K562 (cell line): ENCODE results near the gene OPA3. TPM values are rescaled to one million over a fixed set of nuclear protein-coding genes. Genes with fewer than 3 reads are reported as not detected.

Source experiments
- BRF1 ChIP-seq: IDR thresholded peaks from 3 replicates; pipeline ENCODE4 v1.6.1; 2011; ENCODE audit warnings: borderline replicate concordance, mild to moderate bottlenecking; ENCODE audit not compliant: insufficient read length; ENCODE audit errors: extremely low read depth
- CBX5 ChIP-seq: IDR thresholded peaks from 2 replicates; pipeline ENCODE4 v1.6.1; 2014; ENCODE audit warnings: low read depth, borderline replicate concordance
- ERF ChIP-seq: fragments of 450-650 bp; formaldehyde crosslinking; IDR thresholded peaks from 2 replicates; pipeline ENCODE4 v1.4.0; 2020; ENCODE audit warnings: mild to moderate bottlenecking, mixed read lengths
- FOXJ3 ChIP-seq: sonication (generic); formaldehyde crosslinking; IDR thresholded peaks from 2 replicates; pipeline ENCODE4 v1.4.0; 2020; ENCODE audit warnings: mild to moderate bottlenecking, missing genetic modification reagents
- FOXO4 ChIP-seq: fragments of 450-650 bp; formaldehyde crosslinking; IDR thresholded peaks from 2 replicates; pipeline ENCODE4 v1.4.0; 2020; ENCODE audit warnings: mild to moderate bottlenecking, moderate library complexity
- GABPA ChIP-seq: fragments of 200-800 bp; sonication (Bioruptor generic); conservative IDR thresholded peaks from 2 replicates; pipeline ENCODE4 v1.6.1; 2016; ENCODE audit warnings: low read depth, missing genetic modification characterization, missing compliant biosample characterization
- MECOM ChIP-seq: fragments of 250-450 bp; sonication (Bioruptor Pico); IDR thresholded peaks from 2 replicates; pipeline ENCODE4 v1.8.0; 2022; ENCODE audit warnings: inconsistent platforms
- NELFE ChIP-seq: IDR thresholded peaks from 2 replicates; pipeline ENCODE4 v1.6.1; 2011; ENCODE audit warnings: mild to moderate bottlenecking; ENCODE audit not compliant: insufficient read depth, insufficient read length
- RBFOX2 ChIP-seq: fragments of 200-400 bp; formaldehyde crosslinking; IDR thresholded peaks from 2 replicates; pipeline ENCODE4 v1.6.1; 2017; ENCODE audit warnings: low read depth, mild to moderate bottlenecking, low read length, moderate library complexity
- RBM39 ChIP-seq: fragments of 200-400 bp; formaldehyde crosslinking; optimal IDR thresholded peaks from 2 replicates; pipeline ENCODE3; 2018; ENCODE audit warnings: low read depth, low read length
- RHOXF2B ChIP-seq: fragments of 250-450 bp; sonication (Bioruptor Pico); conservative IDR thresholded peaks from 2 replicates; pipeline ENCODE4 v1.5.1; 2021
- SMAD1 ChIP-seq: fragments of 150-350 bp; IDR thresholded peaks from 2 replicates; pipeline ENCODE4 v1.6.1; 2014; ENCODE audit warnings: low read length, low read depth; ENCODE audit not compliant: partially characterized antibody
- SMARCA4 ChIP-seq: fragments of 450-650 bp; IDR thresholded peaks from 2 replicates; pipeline ENCODE4 v1.6.1; 2016
- SP1 ChIP-seq: sonication (generic); formaldehyde crosslinking; IDR thresholded peaks from 2 replicates; pipeline ENCODE4 v1.8.1; 2022; ENCODE audit warnings: mild to moderate bottlenecking, missing genetic modification reagents
- TBL1XR1 ChIP-seq, 2 experiments: IDR thresholded peaks; 2 replicates each; pipeline ENCODE4 v1.6.1; 2012; ENCODE audit warnings: improper control_type of control experiment in 2 of 2, low read length in 2 of 2, mild to moderate bottlenecking in 1 of 2
- TFAP4 ChIP-seq: sonication (generic); formaldehyde crosslinking; IDR thresholded peaks from 2 replicates; pipeline ENCODE4 v1.8.0; 2022; ENCODE audit warnings: missing genetic modification reagents, mild to moderate bottlenecking, moderate library complexity, borderline replicate concordance
- U2AF1 ChIP-seq: fragments of 200-400 bp; formaldehyde crosslinking; optimal IDR thresholded peaks from 2 replicates; pipeline ENCODE3; 2017; ENCODE audit warnings: mild to moderate bottlenecking, low read depth, low read length, moderate library complexity
- XRCC4 ChIP-seq: IDR thresholded peaks from one replicate; pipeline ENCODE4 v1.6.1; 2011; ENCODE audit not compliant: insufficient read depth, insufficient read length; ENCODE audit errors: extremely low read depth
- ZC3H8 ChIP-seq: fragments of 450-650 bp; IDR thresholded peaks from 2 replicates; pipeline ENCODE4 v1.6.1; 2017
- ZNF134 ChIP-seq: fragments of 250-450 bp; sonication (Bioruptor Pico); conservative IDR thresholded peaks from 2 replicates; pipeline ENCODE4 v1.4.0; 2020
- ZNF41 ChIP-seq: fragments of 250-450 bp; sonication (Bioruptor Pico); conservative IDR thresholded peaks from 2 replicates; pipeline ENCODE4 v1.4.0; 2020; ENCODE audit warnings: mild to moderate bottlenecking
- ZNF518B ChIP-seq: fragments of 250-450 bp; sonication (Bioruptor Pico); IDR thresholded peaks from 2 replicates; pipeline ENCODE4 v1.5.0; 2021; ENCODE audit warnings: mild to moderate bottlenecking, moderate library complexity
- ZNF561 ChIP-seq: fragments of 450-650 bp; formaldehyde crosslinking; conservative IDR thresholded peaks from 2 replicates; pipeline ENCODE4 v1.4.0; 2020; ENCODE audit warnings: mild to moderate bottlenecking, moderate library complexity
- ZNF717 ChIP-seq: fragments of 250-450 bp; sonication (Bioruptor Pico); IDR thresholded peaks from 2 replicates; pipeline ENCODE4 v1.5.0; 2021
- ZNF77 ChIP-seq: fragments of 250-450 bp; sonication (Bioruptor Pico); IDR thresholded peaks from 2 replicates; pipeline ENCODE4 v1.5.0; 2020
- ZNF785 ChIP-seq: fragments of 250-450 bp; sonication (Bioruptor Pico); IDR thresholded peaks from 2 replicates; pipeline ENCODE4 v1.4.0; 2020; ENCODE audit warnings: mild to moderate bottlenecking
- polyA plus RNA-seq, 8 experiments: library from polyadenylated mRNA; depleted of rRNA in 4 of 8; stranded (reverse) in 5 of 8; unstranded in 3 of 8; fragments of >200 nt; fragmentation: Nextera tagmentation in 2 of 8; fragmentation: Illumina TruSeq in 1 of 8; extraction: Ambion mirVana in 2 of 8; extraction: Trizol in 1 of 8; gene quantifications; 2 replicates each; pipeline versions ENCODE4 v1.2.1 to v1.2.3, GENCODE V29; 2011 to 2014; ENCODE audit warnings: inconsistent platforms in 1 of 8, missing spikeins in 1 of 8
- total RNA-seq, 7 experiments: library from RNA; depleted of rRNA in 6 of 7; stranded (reverse); fragments of >200 nt in 6 of 7; fragmentation: Illumina TruSeq in 2 of 7; extraction: Trizol in 2 of 7; gene quantifications; 2 replicates each; pipeline versions ENCODE4 v1.2.1 to v1.2.3, GENCODE V29; 2011 to 2021; ENCODE audit warnings: low replicate concordance in 1 of 7

The OPA3 gene
- total and polyA plus RNA-seq, 9 of the 15 experiments (the other 6 are each of a cell fraction or from before 2014, with no cell fraction given): 1.4 to 18.8 (median 9.0) TPM

GRCh38 chr19:45523642-45524256 is 60.9 kb downstream of the OPA3 start (continued):
- no peak for TF ChIP-seq ZNF518B (CRISPR knock-in tag)
- no peak for TF ChIP-seq FOXJ3 (CRISPR knock-in tag)
- TF ChIP-seq FOXO4 (CRISPR knock-in tag): no peak
- no peak for TF ChIP-seq ZNF41
- no peak for TF ChIP-seq GABPA
- peak; percentile 52; the same call in 1 of the 2 replicates for TF ChIP-seq TFAP4 (CRISPR knock-in tag)
- TF ChIP-seq NELFE: no peak
- no peak for TF ChIP-seq ZNF134 (CRISPR knock-in tag)
- no peak for TF ChIP-seq BRF1
- TF ChIP-seq ERF (CRISPR knock-in tag): no peak
- TF ChIP-seq RHOXF2B (CRISPR knock-in tag): no peak
- TF ChIP-seq XRCC4: no peak
- no peak for TF ChIP-seq ZNF785
- TF ChIP-seq CBX5: no peak
- 0 out of 2 replicates have a peak, but pooled peaks have one; percentile 8 for TF ChIP-seq MECOM (CRISPR knock-in tag)
- TF ChIP-seq TBL1XR1 (IDR thresholded peaks at IDR 0.05; ENCODE audit: low read length in 2 of 2): no peak
- no peak for TF ChIP-seq ZNF77 (CRISPR knock-in tag)
- 0 out of 2 replicates have a peak, but pooled peaks have one; percentile 27 for TF ChIP-seq SP1 (CRISPR knock-in tag)
- no peak for TF ChIP-seq SMARCA4
- no peak for TF ChIP-seq U2AF1
- TF ChIP-seq ZNF717 (CRISPR knock-in tag): no peak
- TF ChIP-seq ZNF561 (CRISPR knock-in tag): no peak
- TF ChIP-seq RBFOX2: no peak; the same call in 1 of the 2 replicates
- TF ChIP-seq ZC3H8: no peak
- TF ChIP-seq SMAD1: no peak
- TF ChIP-seq RBM39: no peak
